Measurements from ENCODE around the gene ZBTB20. TPM values are rescaled to one million over a fixed set of nuclear protein-coding genes. Genes with fewer than 3 reads are reported as not detected.

ZBTB20 gene
- total RNA-seq, 3 donors from 2014 or later: 62.9 to 150 (median 109) TPM

GRCh38 chr3:114584734-114585371, 562.2 kb downstream of the ZBTB20 start:
- TF ChIP-seq, protein P1, sequence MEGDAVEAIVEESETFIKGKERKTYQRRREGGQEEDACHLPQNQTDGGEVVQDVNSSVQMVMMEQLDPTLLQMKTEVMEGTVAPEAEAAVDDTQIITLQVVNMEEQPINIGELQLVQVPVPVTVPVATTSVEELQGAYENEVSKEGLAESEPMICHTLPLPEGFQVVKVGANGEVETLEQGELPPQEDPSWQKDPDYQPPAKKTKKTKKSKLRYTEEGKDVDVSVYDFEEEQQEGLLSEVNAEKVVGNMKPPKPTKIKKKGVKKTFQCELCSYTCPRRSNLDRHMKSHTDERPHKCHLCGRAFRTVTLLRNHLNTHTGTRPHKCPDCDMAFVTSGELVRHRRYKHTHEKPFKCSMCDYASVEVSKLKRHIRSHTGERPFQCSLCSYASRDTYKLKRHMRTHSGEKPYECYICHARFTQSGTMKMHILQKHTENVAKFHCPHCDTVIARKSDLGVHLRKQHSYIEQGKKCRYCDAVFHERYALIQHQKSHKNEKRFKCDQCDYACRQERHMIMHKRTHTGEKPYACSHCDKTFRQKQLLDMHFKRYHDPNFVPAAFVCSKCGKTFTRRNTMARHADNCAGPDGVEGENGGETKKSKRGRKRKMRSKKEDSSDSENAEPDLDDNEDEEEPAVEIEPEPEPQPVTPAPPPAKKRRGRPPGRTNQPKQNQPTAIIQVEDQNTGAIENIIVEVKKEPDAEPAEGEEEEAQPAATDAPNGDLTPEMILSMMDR (IDR thresholded peaks at IDR 0.05): no peak
- no peak for TF ChIP-seq POLR2AphosphoS5 (IDR thresholded peaks at IDR 0.05)
- no peak for TF ChIP-seq POLR2A (IDR thresholded peaks at IDR 0.05)
- Histone ChIP-seq H3K27me3 (no peaks in the 10 kb centered on the region), H3K36me3 (no peaks in the 10 kb centered on the region), H3K4me3 (peak overlapping the region in 2 of 3 donors; percentile 17 to 31), H3K4me1 (no peaks in the 10 kb centered on the region), H3K9me3 (no peaks in the 10 kb centered on the region), H3K27ac (peak overlapping the region; percentile 66 to 70)
- DNase-seq (ENCODE audit: low spot score in 2 of 2): no peak
- intact Hi-C loops (cut with DNase I; ENCODE audit: low total_unique reads): no loop called here

GRCh38 chr3:114582929-114583328, 564.2 kb downstream of the ZBTB20 start:
- Histone ChIP-seq H3K27ac (no peak overlapping the region), H3K9me3 (no peaks in the 10 kb centered on the region), H3K36me3 (no peaks in the 10 kb centered on the region), H3K4me3 (no peak overlapping the region), H3K27me3 (no peaks in the 10 kb centered on the region), H3K4me1 (no peaks in the 10 kb centered on the region)
- intact Hi-C loops (cut with DNase I; ENCODE audit: low total_unique reads): no loop called here
- no peak for DNase-seq (ENCODE audit: low spot score in 2 of 2)
- TF ChIP-seq, protein P1 (IDR thresholded peaks at IDR 0.05): no peak
- TF ChIP-seq POLR2AphosphoS5 (IDR thresholded peaks at IDR 0.05): no peak
- no peak for TF ChIP-seq POLR2A (IDR thresholded peaks at IDR 0.05)

- Histone ChIP-seq H3K27ac (no peak overlapping the region), H3K27me3 (no peaks in the 10 kb centered on the region), H3K9me3 (no peaks in the 10 kb centered on the region), H3K4me1 (no peaks in the 10 kb centered on the region), H3K4me3 (no peak overlapping the region), H3K36me3 (peaks cover 4% of the 10 kb centered on the region)
- intact Hi-C loops (cut with DNase I; ENCODE audit: low total_unique reads): no loop called here
- TF ChIP-seq POLR2A (IDR thresholded peaks at IDR 0.05) (no peak), POLR2AphosphoS5 (IDR thresholded peaks at IDR 0.05) (no peak)
- TF ChIP-seq, protein P1 (IDR thresholded peaks at IDR 0.05): no peak
- no peak for DNase-seq (ENCODE audit: low spot score in 2 of 2)
Measured at GRCh38 chr3:114572364-114573062, 574.6 kb downstream of the ZBTB20 start.

DNA sequence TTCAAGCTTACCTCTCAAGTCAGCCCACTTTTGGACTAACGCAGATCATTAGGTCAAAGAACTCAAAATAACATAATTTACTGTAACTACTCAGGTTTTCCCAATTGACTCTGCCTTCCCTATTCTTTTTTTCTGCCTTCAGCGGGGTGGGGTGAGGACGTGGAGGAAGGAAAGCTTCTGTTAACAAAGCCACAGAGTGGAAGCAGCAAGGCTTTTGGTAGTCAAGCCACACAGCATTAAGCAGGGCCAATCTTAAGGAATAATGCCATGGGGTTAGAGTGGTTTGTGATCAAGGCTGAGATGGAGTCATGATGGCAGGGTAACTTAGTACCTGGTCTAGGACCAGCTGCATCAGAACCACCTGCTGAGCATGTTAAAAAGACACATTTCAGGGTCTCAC, 575.7 kb downstream of the ZBTB20 start:
- no peaks in the 10 kb centered on the region for H3K9me3 ChIP-seq
- no peak for TF ChIP-seq POLR2AphosphoS5 (IDR thresholded peaks at IDR 0.05)
- no peak for TF ChIP-seq POLR2A (IDR thresholded peaks at IDR 0.05)
- TF ChIP-seq, protein P1 (IDR thresholded peaks at IDR 0.05): no peak
- no peak overlapping the region for H3K4me3 ChIP-seq
- intact Hi-C loops (cut with DNase I; ENCODE audit: low total_unique reads): no loop called here
- H3K36me3 ChIP-seq: peaks cover 4% of the 10 kb centered on the region
- H3K4me1 ChIP-seq: no peaks in the 10 kb centered on the region
- no peak for DNase-seq (ENCODE audit: low spot score in 2 of 2)
- no peaks in the 10 kb centered on the region for H3K27me3 ChIP-seq
- no peak overlapping the region for H3K27ac ChIP-seq

DNA sequence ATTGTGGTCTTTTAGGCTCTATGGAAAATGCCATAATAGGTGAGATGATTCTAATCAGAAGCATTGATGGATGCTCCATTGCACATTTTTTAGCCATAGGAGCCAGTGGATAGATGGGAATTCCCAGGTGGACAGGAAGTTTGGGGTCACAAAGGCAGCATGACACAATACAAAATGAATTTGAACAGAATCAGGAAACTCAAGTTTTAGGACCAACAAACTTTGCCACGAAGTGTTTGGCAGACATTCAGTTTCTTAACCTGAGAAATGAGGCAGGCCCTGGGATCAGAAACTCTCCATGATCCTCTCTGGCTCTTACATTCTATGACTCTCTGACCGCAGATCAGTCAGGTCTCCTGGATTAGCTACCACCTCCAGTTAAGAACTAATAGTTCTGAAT, 577.9 kb downstream of the ZBTB20 start:
- TF ChIP-seq POLR2AphosphoS5 (IDR thresholded peaks at IDR 0.05): no peak
- TF ChIP-seq POLR2A (IDR thresholded peaks at IDR 0.05): no peak
- peaks cover 4% of the 10 kb centered on the region for H3K36me3 ChIP-seq
- no peak for DNase-seq (ENCODE audit: low spot score in 2 of 2)
- no peak overlapping the region for H3K27ac ChIP-seq
- H3K4me1 ChIP-seq: no peaks in the 10 kb centered on the region
- intact Hi-C loops (cut with DNase I; ENCODE audit: low total_unique reads): no loop called here
- no peak overlapping the region for H3K4me3 ChIP-seq
- H3K27me3 ChIP-seq: no peaks in the 10 kb centered on the region
- no peaks in the 10 kb centered on the region for H3K9me3 ChIP-seq
